ENCODE results near the gene ERG. TPM values are rescaled to one million over a fixed set of nuclear protein-coding genes. Genes with fewer than 3 reads are reported as not detected.
A peak's percentile ranks its signal among the peaks of the same experiment; 100 is the strongest.

The ERG gene
- total and polyA plus RNA-seq, 9 of the 15 experiments (the other 6 are each of a cell fraction or from before 2014, with no cell fraction given): 0.06 TPM; not detected in 8

DNA sequence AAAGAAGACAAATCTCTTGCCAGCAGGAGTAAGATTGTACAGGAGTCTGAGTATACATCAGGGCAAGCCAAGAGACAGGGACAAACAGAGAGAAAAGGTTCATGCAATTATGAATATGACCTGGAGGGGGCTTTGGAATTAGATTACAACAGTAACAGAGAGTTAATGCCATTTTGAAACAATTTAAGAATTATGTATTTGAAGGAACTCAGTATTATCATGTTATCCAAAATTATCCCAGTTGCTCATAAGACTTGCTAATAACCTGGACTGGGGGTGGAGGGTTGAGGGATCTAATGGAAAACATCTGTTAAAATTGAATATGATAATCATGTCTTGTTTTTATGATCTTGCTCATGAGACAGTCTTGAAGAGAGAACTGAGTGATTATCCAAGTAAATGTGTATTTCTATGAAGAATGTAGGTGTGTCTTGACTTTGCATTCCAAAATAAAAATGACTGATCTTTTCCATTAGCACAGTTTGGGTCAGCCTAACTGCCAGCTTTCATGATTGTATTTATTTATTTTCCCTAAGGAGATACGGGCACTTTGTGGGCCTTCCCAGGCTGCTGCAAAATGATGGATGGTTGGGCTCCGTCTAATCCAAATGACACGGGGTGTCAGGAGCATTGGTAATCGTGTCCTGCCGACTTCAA lies 117.7 kb downstream of the ERG start:
- CTCF ChIA-PET (ENCODE audit: low intra/inter-chr PET ratio): no interaction called here
- no TSS peak for BruUV-seq (replicated peaks)

More for the DNA sequence above, 117.7 kb downstream of the ERG start:
- in situ Hi-C loops (cut with MboI): no loop called here
- H3K27me3 ChIP-seq (ENCODE audit: control insufficient read depth in 2 of 2, insufficient read depth in 2 of 2, low read length in 2 of 2): peaks cover 33 to 36% of the 10 kb centered on the region in 2 experiments; a peak in 4 of 5 replicates
- H3K4me1 ChIP-seq (replicated peaks in 1 of 2; ENCODE audit: control insufficient read depth in 2 of 2, insufficient read depth in 2 of 2, low read length in 2 of 2): no peaks in the 10 kb centered on the region
- H3K4me3 ChIP-seq: no peak overlapping the region
- no peaks in the 10 kb centered on the region for H3K9me3 ChIP-seq (replicated peaks; ENCODE audit: control insufficient read depth, insufficient read depth, low read depth, low read length)
- intact Hi-C loops (cut with micrococcal nuclease): no loop called here
- no peaks in the 10 kb centered on the region for H3K79me2 ChIP-seq (ENCODE audit: control insufficient read depth, insufficient read depth, low read length)
- POLR2A ChIA-PET: interaction anchor here (0.6 kb wide), 1 partner anchor 670 kb away, joined by 5 read pairs; no protein-coding TSS in a partner anchor
- peak; percentile 42 for FAIRE-seq
- ATAC-seq: peak; percentile 57; the same call in 1 of the 3 replicates
- H2AFZ ChIP-seq (ENCODE audit: low read depth, low read length): no peak overlapping the region
- TF ChIP-seq, protein P1, sequence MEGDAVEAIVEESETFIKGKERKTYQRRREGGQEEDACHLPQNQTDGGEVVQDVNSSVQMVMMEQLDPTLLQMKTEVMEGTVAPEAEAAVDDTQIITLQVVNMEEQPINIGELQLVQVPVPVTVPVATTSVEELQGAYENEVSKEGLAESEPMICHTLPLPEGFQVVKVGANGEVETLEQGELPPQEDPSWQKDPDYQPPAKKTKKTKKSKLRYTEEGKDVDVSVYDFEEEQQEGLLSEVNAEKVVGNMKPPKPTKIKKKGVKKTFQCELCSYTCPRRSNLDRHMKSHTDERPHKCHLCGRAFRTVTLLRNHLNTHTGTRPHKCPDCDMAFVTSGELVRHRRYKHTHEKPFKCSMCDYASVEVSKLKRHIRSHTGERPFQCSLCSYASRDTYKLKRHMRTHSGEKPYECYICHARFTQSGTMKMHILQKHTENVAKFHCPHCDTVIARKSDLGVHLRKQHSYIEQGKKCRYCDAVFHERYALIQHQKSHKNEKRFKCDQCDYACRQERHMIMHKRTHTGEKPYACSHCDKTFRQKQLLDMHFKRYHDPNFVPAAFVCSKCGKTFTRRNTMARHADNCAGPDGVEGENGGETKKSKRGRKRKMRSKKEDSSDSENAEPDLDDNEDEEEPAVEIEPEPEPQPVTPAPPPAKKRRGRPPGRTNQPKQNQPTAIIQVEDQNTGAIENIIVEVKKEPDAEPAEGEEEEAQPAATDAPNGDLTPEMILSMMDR (IDR thresholded peaks at IDR 0.05 in 2 of 3, conservative IDR thresholded peaks at IDR 0.05 in 1 of 3; ENCODE audit: insufficient read depth in 2 of 3, low read depth in 1 of 3, low read length in 3 of 3): peak in 2 of 3 experiments; percentile 4 to 25; a peak in 1 of 6 replicates
- TF ChIP-seq TEAD4 (IDR thresholded peaks at IDR 0.05; ENCODE audit: low read length): no peak
- no peak for TF ChIP-seq TEAD4 (CRISPR knock-in tag; IDR thresholded peaks at IDR 0.05; ENCODE audit: borderline replicate concordance)
- no peaks in the 10 kb centered on the region; the same call in 1 of the 2 replicates for H4K20me1 ChIP-seq (replicated peaks; ENCODE audit: control insufficient read depth, insufficient read depth, low read length)
- no peak for DNase-seq (ENCODE audit: extremely low read depth in 1 of 4, low spot score in 3 of 4)
- H3K36me3 ChIP-seq (ENCODE audit: control insufficient read depth, insufficient read depth, low read length): no peaks in the 10 kb centered on the region
- no peak overlapping the region for H3K4me2 ChIP-seq (ENCODE audit: insufficient read depth, low read length)
- H3K27ac ChIP-seq (ENCODE audit: extremely low read depth, low read depth, low read length): no peak overlapping the region
- whole genome bisulfite sequencing (ENCODE audit: insufficient coverage, low coverage, missing lambda C conversion rate): 0% methylated on average over 5 of the region's 5 CpGs
- H3K9me1 ChIP-seq (ENCODE audit: control insufficient read depth, insufficient read depth, low read length): no peaks in the 10 kb centered on the region
- no peak overlapping the region for H3K9ac ChIP-seq (ENCODE audit: insufficient read depth in 1 of 2, low read depth in 2 of 2, low read length in 2 of 2)
